ENCODE measurements around the gene KIF26A.

- no peak for TF ChIP-seq CTCF (IDR thresholded peaks at IDR 0.05)
- TF ChIP-seq POLR2AphosphoS5 (IDR thresholded peaks at IDR 0.05) = no peak
- no peak for TF ChIP-seq POLR2A (IDR thresholded peaks at IDR 0.05)
Observed at GRCh38 chr14:104116288-104116755, 22.1 kb upstream of the KIF26A start.

All from breast epithelium (tissue), 3 donors.